ENCODE results near the gene MYMX.
A peak's percentile ranks its signal among the peaks of the same experiment; 100 is the strongest.

MYMX gene

DNA sequence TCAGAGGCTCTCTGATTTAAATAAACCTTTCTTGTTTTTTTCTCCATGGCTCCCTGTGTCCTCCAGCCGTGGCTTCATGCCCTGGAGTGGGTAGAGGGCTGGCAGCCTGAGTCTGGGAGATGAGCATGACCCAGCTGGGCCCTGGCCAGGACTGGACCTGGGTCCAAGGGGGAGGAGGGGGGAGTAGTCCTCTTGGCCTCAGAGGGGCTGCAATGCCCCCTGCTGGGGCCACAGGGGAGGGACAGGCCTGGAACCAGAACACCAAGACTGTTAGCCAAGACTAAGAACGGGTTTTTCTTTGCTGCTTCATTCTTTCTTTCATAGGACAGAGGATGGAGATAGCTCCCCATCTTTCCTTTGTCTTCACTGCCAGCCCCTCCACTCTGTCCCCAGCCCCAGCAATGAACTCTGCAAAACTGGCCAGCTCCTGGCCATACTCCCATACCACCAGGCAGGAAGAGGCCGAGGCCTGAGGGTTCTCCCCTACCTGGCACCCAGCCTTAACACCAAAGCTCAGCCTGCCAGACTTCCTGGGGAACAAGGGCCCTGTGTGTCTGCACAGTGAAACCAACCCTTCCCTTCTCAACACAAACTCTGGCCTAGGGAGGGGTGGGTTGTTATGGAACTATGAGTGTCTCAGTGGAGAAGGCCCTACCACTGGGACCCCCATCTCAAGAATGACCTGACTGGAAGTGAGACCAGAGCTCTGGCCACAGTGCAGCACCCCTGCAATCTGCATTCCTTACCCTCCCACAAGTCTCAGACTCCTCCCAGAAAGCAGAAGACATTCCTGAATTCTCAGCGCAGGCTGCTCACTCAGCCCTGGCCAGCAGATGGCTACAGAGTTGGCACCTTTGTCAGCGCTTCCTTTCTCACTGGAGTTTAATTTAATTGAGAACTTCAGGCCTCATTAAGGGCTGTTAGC is 17.6 kb downstream of the MYMX start:
- DNase-seq = no peak

DNA sequence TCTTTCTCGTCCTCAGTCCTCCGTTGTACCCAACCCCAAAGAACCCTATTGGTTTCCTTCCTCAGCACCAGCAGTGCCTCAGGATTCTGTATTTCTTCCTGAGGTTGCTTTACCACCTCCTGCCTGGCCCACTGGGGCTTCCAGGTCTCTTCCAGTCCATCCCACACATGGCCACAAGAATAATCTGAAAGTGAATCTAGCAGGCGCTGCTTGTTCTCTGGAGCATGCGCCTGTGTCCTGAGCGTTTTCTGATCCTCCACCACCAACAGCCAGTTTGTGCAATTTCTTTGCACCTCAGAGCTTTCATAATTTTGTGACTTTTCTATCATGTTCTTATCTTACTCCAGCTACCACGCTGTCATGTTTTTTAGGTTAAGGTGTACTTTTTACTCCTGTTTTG is 18.5 kb downstream of the MYMX start:
- no peak for DNase-seq

DNA sequence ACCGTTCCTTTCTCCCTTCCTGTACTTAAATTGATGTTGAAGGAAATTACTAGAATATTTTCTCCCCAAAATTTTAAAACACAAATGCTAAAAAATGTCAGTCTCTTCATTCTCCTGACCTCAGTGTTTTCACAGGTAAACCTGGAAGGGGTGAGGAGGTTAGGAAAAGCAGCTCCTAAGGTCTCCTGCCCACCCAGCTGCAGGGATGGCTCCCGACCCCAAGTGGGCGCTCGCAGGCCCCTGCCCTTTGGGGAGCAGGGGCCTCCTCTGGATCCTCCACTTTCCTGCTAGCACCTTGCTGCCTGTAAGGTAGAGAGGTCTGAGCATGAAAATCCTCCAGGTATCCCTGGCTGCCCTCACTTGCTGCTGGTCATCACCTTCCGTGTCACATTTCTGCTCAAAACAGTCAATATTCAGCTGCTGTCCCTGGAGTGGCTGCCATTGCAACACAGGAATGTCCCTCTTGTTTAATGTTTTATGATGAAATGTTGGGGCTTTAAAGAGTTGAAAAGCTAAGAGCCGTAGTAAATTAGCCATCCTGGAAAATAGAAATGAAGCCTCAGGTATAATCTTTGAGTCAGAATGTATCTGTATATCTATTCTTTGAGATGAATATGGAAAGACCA is 19.3 kb downstream of the MYMX start:
- DNase-seq = no peak

- DNase-seq = peak; percentile 62
Observed at GRCh38 chr6:44237021-44237812, 20.5 kb downstream of the MYMX start.

DNA sequence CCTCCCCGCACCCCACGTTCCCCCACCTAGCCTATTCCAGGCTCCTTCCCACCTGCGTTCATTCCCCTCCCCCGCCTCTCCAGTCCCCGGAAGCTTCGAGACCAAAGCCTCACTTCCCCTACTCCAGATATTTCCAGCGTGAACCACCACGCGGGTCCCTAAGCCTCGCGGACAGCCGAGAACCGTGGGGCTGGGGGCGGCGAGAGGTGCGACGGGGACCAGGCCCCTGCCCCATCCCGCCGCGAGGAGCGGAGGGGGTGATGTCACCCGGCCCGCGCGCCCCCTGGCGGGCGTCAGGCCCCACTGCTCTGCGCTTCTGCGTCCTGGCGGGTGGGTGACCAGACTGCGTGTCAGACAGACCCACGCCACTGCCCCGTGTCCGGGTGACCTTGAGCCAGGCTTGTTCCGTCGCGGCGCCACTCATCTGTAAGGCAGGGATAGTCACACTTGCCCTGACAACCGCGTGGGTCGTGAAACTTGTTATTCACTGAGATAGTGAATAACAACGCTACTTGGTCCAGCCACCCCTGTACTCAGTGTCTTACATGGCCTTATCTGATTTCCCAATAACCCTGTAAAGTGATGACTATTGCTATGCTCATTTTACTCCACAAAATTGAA is 21.2 kb downstream of the MYMX start:
- peak; percentile 52 for DNase-seq

DNA sequence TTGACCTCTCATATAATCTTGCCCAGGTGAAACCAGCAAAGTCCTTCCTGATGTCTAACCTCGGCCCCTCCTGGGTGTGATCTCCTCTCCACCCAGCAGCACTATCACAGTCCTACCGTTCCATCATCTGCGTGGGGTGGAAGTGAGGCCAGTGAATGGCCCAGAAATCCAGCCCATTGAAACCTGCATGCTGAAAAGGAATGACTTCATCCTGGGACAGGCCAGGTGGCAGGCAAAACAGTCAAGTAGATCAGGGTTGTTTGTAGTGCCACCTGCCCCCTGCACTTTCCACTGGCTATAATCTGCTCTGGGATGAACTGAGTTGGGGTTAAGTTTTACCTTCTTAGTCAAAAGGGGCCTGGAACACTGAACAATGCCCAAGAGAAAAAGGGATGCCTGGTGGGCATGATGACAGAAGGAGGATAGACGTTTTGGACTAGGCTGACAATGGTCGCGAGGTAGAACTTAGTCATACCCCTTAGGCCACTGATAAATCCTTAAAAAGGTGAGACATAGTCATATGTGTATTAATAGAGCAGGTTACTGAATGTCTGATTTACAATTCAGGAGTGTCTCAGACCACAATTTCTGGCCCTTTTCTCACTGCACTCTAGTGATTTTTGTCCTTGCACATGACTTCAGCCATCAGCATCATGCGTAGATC is 22.1 kb downstream of the MYMX start:
- DNase-seq = no peak

GRCh38 chr6:44243345-44243744 is 26.6 kb downstream of the MYMX start:
- no peak for DNase-seq

DNA sequence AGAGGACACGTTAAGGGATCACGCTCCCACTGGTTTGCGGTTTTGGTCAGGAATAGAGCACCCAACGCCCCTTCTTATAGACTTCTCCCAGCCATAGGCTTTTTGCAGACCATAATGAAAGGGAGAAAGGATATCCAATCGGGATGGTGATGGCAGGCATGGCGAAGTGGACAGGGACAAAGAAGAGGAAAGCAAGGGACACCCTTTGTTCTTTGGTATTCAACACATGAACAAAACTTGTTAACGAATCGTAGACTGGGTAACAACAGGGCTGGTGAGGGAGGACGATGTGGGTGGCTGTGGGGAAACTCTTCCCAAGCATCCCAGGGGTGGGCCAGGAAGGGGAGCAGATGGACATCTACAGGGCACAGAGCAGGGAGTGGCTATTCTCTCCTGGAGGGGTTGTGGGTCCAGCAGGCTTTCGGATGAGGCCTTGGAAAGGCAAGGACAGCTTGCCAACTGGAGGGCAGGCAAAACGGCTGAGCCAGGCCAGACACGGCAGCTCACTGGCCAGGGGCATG is 28.7 kb downstream of the MYMX start:
- no peak for DNase-seq

GRCh38 chr6:44245912-44246662 is 29.4 kb downstream of the MYMX start:
- peak; percentile 57 for DNase-seq

DNA sequence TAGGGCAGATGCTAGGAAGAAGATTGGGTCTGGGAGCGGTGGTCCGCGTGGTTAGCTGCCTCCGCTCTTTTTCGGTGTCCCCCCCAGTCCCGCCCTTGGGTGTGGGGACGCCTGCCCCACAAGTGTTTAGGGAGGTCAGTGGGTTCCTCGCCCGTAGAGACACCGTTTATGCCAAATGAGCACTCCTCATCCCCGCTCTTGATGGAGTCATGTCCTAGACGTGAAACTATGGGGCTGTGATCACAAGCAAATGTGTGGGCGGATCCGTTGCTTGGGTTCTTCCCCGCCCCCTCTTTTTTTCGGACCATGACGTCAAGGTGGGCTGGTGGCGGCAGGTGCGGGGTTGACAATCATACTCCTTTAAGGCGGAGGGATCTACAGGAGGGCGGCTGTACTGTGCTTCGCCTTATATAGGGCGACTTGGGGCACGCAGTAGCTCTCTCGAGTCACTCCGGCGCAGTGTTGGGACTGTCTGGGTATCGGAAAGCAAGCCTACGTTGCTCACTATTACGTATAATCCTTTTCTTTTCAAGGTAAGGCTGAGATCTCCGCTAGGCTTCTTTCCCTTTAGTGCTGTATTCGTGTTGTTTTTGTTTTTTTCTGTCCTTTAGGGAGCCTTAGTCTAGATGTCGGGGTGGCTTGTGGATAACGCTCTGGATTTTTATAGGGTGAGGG is 30.1 kb downstream of the MYMX start, which contains the start of gene HSP90AB1:
TSS of gene HSP90AB1 (plus strand) at position 439 of the 675 bp plus-strand sequence. CDS start 1,529 bp downstream, outside the sequence.
- peak; percentile 93 for DNase-seq

DNA sequence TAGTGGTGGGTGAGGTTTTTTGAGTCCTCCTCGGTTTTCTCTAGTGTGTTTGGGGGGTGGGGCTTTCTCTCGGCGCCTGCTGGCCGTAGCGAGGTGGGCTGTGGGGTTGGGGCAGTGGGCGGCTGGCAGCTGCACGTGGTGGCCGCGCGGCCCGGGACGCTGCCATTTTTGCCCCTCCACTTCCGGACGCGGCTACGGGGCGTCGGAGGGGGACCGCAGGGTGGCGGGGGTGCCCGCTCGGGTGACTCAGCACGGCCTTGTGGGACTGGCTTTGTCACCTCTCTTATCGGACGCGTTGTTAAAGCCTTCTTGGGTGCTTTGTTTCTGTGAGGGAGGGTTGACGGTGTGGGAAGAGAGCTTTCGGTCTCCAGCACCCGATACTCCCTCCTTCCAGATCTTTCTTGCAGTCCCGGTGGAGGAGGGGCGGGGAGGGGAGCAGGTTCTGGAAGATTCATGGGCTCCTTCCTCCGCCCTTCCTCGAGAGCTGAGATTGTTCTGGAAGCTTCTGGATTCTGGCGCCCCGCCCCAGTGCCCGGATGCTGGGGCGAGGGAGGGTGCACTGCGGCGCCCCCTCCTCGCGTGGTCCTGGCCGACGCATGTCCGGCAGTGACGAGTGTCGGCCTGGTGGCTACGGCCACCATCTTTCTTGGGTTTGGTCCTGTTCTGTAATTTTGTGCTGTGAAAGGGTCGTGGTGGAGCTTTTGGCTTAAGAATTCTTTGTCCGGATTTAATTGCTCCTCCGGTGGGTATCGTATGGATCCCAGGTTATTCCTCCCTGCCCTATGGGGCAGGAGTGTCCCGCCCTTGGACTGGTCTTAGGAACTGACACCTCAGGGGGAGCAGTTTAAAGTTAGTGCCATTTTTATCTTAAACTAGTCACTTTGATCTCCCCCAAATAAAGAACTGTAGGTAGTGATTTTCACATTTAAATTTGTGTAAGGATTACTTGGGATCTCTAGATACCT is 30.9 kb downstream of the MYMX start:
- peak; percentile 51 for DNase-seq

DNA sequence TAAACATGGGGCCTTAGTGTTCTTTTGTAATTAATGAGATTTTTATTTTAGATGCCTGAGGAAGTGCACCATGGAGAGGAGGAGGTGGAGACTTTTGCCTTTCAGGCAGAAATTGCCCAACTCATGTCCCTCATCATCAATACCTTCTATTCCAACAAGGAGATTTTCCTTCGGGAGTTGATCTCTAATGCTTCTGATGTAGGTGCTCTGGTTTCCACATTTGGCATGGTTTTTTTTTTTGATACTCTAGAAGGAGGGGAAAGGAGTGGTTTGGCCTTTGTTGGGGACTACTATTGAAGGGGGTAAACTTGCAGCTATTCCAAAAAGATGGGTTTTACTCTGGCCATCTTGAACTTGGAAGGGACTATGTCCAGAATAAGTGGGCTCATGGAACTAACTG is 31.9 kb downstream of the MYMX start:
- DNase-seq = no peak

DNA sequence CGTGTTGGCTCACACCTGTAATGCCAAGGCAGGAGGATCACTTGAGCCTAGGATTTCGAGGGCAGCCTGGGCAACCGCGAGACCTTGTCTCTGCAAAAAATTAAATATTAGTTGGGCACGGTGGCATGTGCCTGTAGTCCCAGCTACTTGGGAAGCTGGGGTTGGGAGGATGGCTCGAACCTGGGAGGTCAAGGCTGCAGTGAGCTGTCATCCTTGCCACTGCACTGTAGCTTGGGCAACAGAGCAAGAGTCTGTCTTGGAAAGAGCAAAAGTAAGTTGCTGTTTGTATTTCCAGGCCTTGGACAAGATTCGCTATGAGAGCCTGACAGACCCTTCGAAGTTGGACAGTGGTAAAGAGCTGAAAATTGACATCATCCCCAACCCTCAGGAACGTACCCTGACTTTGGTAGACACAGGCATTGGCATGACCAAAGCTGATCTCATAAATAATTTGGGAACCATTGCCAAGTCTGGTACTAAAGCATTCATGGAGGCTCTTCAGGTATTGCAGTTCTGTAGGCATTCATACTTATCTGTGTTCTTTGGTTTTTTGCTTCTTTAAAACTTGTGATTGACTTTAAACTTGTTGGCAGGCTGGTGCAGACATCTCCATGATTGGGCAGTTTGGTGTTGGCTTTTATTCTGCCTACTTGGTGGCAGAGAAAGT is 32.5 kb downstream of the MYMX start:
- DNase-seq = no peak

GRCh38 chr6:44250067-44250717 is 33.5 kb downstream of the MYMX start:
- DNase-seq = no peak

DNA sequence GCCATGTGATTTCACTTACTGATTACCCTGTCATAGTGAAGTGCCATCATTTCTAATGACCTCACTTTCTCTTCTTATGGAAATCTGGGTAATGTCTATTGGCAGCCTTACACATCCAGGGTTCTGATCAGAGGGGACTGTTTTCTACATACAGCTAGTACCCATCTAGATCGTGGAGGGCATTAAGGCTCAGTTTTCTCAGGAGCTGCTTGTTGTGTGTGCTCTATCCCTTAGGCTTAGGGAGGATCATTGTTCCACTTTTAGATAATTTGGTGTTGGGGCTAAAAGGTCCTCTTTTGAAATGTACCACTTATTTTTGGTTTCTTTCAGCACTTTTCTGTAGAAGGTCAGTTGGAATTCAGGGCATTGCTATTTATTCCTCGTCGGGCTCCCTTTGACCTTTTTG is 34.0 kb downstream of the MYMX start:
- DNase-seq = no peak

- DNase-seq = no peak
Observed at GRCh38 chr6:44251576-44252524, 35.1 kb downstream of the MYMX start.
